ACHN (cell line): Measurements from ENCODE around the gene PDE4D.

Experiments
- DNase-seq: peaks from one replicate; pipeline ENCODE4 v3.0.0-alpha.2; 2015
- in situ Hi-C: cut with HindIII; loops from 2 replicates; pipeline ENCODE4 v1.10.0; 2017; ENCODE audit warnings: low sequenced_read_pairs, low pct_ligation_motif_present, low pct_unique_long_range_greater_than_20kb

PDE4D gene

GRCh38 chr5:59458966-59459729, 434.4 kb downstream of the PDE4D start:
- in situ Hi-C loops: no loop called here
- no peak for DNase-seq

- DNase-seq: no peak
- in situ Hi-C loops: no loop called here
These were observed 435.2 kb downstream of the PDE4D start for GRCh38 chr5:59458321-59458720.

- in situ Hi-C loops: no loop called here
- DNase-seq: no peak
These were observed 443.5 kb downstream of the PDE4D start for GRCh38 chr5:59449905-59450644.

GRCh38 chr5:59446356-59446755, 447.2 kb downstream of the PDE4D start:
- DNase-seq: no peak
- in situ Hi-C loops: no loop called here

- DNase-seq: peak; percentile 81
- in situ Hi-C loops: no loop called here
These were observed 447.8 kb downstream of the PDE4D start for GRCh38 chr5:59445741-59446140.

- in situ Hi-C loops: no loop called here
- no peak for DNase-seq
These were observed 454.2 kb downstream of the PDE4D start for GRCh38 chr5:59439303-59439702.

- in situ Hi-C loops: no loop called here
- DNase-seq: no peak
These were observed 456.4 kb downstream of the PDE4D start for GRCh38 chr5:59437176-59437575.

- no peak for DNase-seq
- in situ Hi-C loops: no loop called here
These were observed 457.0 kb downstream of the PDE4D start for GRCh38 chr5:59436364-59437148.

GRCh38 chr5:59433174-59433573, 460.4 kb downstream of the PDE4D start:
- in situ Hi-C loops: no loop called here
- no peak for DNase-seq

- in situ Hi-C loops: no loop called here
- peak; percentile 61 for DNase-seq
These were observed 463.4 kb downstream of the PDE4D start for GRCh38 chr5:59430066-59430685.

- no peak for DNase-seq
- in situ Hi-C loops: no loop called here
These were observed 465.1 kb downstream of the PDE4D start for GRCh38 chr5:59428391-59428790.

- in situ Hi-C loops: no loop called here
- no peak for DNase-seq
These were observed 469.0 kb downstream of the PDE4D start for GRCh38 chr5:59424515-59424914.

GRCh38 chr5:59423021-59423420, 470.5 kb downstream of the PDE4D start:
- in situ Hi-C loops: no loop called here
- no peak for DNase-seq

GRCh38 chr5:59421986-59422941, 471.3 kb downstream of the PDE4D start:
- in situ Hi-C loops: no loop called here
- no peak for DNase-seq

- in situ Hi-C loops: no loop called here
- no peak for DNase-seq
These were observed 472.9 kb downstream of the PDE4D start for GRCh38 chr5:59420596-59420995.

- DNase-seq: no peak
- in situ Hi-C loops: no loop called here
These were observed 474.7 kb downstream of the PDE4D start for GRCh38 chr5:59418808-59419207.

- in situ Hi-C loops: no loop called here
- no peak for DNase-seq
These were observed 477.1 kb downstream of the PDE4D start for GRCh38 chr5:59416451-59416850.

GRCh38 chr5:59416026-59416425, 477.5 kb downstream of the PDE4D start:
- DNase-seq: no peak

More at GRCh38 chr5:59416026-59416425, 477.5 kb downstream of the PDE4D start:
- in situ Hi-C loops: no loop called here
